GM21619 (cell line): ENCODE data around the gene GPR15.

Experiments used
- ATAC-seq: cut with Tn5 transposase; IDR thresholded peaks from one replicate; pipeline ENCODE4 v1.9.1; 2021; ENCODE audit not compliant: unreplicated experiment

The GPR15 gene

DNA sequence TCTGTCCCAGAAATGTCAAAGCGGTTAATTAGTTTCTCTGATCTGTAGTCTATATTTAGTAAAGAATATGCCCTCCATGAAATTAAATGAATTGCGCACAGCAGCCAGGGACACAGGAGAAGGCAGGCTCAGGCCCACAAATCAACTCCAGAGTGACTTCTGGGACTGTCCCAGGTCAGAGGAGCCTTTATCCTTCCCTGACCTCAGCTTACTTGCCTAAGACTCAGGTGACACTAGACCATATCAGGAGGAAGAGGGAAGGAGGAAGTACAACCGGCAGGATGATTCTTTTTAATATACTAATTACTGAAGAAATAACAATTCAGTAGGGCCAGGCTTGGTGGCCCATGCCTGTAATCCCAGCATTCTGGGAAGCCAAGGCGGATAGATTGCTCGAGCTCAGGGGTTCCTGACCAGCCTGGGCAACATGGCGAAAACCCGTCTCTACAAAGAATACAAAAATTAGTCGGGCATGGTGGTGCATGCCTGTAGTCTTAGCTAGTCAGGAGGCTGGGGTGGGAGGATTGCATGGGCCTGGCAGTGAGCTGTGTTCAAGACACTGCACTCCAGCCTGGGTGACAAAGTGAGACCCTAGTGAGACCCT, 1.8 kb upstream of the GPR15 start:
- ATAC-seq = no peak

DNA sequence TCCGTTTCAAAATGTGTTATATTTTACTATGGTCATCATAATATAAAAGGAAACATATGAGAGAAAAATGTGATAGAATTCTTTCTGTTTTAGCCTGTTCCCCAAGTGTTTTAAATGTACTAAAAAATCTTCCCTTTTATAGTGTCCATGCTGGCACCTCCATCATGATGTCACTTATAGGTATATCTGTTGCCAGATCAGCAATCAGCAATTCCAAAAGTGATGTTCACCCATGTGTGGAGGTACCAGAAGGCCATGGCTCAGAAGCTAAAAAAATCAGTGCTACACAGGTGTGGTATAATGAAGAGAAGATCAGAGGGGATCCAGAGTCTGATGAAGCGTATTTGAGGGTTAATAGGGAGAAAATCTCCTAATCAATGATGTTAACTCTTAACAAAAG, 1.1 kb upstream of the GPR15 start:
- ATAC-seq = no peak

- no peak for ATAC-seq
Measured at GRCh38 chr3:98532275-98532637, 478 bp downstream of the GPR15 start.

DNA sequence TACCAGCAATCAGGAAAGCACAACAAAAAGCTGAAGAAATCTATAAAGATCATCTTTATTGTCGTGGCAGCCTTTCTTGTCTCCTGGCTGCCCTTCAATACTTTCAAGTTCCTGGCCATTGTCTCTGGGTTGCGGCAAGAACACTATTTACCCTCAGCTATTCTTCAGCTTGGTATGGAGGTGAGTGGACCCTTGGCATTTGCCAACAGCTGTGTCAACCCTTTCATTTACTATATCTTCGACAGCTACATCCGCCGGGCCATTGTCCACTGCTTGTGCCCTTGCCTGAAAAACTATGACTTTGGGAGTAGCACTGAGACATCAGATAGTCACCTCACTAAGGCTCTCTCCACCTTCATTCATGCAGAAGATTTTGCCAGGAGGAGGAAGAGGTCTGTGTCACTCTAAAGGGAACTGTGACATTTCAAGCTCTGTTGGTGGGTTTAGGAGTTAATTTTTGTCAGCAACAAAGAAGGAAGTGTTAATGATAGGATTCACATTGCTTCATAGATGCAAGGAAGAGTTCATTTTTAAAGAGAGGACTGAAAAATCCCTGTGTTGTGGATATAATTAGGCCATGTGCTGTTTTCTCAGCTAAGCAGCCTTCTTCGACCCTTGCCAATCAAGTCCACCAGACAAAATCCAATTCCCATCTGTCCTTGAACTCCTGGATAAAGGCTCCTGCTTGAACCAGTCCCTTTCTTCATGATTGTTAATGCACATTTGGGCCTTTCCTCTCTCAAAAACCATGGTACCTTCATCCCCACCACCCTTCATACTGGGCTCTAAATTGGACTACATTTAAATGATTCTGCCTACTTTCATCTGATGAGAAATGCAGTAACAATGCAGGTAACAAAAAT, 1.2 kb downstream of the GPR15 start:
- ATAC-seq = no peak

DNA sequence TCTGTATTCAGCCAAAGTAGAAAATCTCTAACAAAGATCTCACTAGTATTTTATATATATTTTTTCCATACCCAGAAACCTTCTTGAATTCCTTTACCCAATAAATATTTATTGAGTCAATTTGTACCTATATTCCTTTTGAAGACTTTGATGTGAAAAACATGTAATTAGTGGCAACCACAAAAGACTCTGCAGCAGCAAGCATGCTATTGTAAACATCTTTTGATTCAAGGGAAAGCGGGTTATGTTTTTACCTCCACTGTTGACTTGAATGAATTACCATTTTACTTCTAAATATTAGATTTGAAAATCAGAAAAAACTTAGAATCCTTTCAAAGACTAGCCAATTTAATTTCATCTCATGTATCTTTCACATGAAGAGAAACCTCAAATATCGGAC, 2.4 kb downstream of the GPR15 start:
- ATAC-seq = no peak

GRCh38 chr3:98534734-98535133, 3.0 kb downstream of the GPR15 start:
- ATAC-seq = no peak

- ATAC-seq = peak; percentile 74
Measured at GRCh38 chr3:98536456-98537017, 4.8 kb downstream of the GPR15 start.

GRCh38 chr3:98540346-98540745, 8.6 kb downstream of the GPR15 start:
- peak; percentile 43 for ATAC-seq

GRCh38 chr3:98541695-98542094, 9.9 kb downstream of the GPR15 start:
- no peak for ATAC-seq

- no peak for ATAC-seq
Measured at GRCh38 chr3:98542623-98543022, 10.8 kb downstream of the GPR15 start.

GRCh38 chr3:98545940-98546339, 14.2 kb downstream of the GPR15 start:
- peak; percentile 62 for ATAC-seq

DNA sequence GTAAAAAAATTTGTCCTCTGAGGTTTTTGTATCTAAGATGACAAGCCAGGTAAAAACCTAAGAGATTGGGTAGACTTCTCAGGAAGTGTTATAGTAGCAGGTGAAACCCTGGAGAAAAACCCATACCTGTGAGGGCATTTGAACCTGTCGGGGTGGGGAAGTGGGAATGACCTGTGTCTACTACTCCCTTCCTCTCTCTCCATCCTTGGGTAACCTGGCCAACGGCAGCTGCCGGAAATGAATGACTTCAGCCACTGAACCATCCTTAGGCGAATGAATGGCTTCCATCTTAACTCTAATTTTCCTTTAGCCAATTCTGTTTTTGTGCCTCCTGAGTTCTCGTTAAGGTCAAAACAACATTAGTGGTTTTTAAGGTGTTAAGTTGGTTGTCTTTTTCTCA, 16.8 kb downstream of the GPR15 start:
- ATAC-seq = no peak

DNA sequence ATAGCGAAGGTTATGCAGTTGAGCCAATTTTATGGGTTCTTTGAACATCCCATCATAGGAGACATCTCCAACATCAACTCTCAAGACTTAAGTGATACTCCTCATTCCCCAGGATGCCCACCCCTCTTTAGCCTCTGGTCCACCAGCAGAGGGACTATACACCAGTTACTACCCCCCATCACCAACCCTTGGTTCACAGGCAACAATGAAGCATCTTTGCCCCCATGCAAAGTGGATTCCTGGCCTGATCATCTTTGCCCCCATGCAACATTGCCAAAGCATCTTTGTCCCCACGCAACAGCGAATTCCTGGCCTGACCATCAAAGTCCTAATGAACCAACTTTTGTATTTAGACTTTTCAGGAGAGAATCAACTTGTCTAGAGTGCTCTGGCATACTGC, 19.1 kb downstream of the GPR15 start:
- no peak for ATAC-seq

GRCh38 chr3:98551236-98551635, 19.5 kb downstream of the GPR15 start:
- no peak for ATAC-seq

DNA sequence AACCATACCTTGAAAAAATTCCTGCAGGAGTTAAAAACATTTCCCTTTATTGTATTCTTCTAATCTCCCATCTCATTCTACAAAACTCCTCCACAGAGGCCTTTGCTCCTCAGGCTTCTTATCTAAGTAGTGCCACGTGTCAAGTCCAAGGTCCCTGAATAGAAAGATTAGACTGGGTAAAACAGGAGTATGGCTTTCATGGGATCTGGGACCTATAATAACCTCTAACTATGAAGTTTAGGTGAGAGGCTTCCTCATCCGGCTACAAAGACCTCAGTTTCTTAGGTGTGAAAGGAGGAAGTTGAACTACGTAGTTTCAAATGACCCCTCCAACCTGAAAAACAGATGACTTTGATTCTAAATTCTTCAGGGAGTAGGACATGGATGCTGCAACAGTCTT, 20.0 kb downstream of the GPR15 start:
- no peak for ATAC-seq

DNA sequence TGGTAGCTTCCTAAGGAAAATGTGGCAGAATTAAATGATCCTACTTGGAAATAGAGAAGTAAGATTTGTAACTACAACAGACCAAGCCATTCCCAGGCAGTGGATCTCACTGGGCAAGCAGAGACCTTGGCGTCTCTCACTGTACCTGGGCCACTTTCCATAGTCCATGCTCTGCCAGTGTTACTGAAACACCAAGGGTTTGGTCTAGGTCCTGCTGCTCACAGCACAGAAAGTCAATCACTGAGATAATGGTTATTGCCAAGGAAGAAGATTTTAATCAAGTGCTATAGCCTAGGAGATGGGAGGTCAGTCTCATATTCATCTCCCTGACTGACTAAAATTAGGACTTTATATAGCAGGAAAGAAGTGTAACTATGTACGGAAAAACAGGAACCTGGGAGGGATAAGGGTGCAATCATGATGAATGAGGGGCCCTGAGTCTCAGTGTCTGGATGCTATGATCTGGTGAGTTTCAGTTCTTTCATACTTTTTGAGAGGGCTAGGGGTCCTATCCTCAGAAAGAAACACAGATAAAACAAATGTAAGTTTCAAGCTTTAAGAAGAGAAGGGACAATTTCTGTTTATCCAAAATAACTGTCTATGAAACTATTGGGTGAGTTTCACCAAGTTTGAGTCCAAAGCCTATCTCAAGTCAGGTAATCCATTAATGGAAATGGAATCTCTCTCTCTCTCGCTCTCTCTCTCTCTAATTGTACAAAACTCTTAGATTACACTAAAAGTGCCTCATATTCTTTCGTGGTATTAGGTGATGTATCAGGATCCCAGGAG, 20.6 kb downstream of the GPR15 start:
- ATAC-seq = no peak

GRCh38 chr3:98553021-98553563, 21.3 kb downstream of the GPR15 start:
- ATAC-seq = no peak

DNA sequence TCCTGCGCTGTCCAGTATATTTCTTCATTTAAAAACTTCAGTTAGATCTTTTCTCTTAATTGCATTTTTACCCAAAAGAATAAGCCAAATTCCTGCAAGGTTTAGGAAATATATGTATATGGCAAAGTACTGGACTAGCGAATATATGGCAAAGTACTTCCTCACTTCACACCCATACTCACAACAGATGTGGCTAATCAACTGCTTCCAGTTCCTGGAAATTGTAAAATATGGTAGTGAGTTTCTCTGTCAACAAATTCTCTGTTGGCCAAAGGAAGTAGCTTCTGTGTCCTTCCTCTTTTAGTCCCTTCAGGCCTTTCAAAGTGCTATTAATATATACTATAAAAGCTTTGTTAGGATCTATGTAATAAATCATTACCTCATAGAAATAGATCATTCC, 22.0 kb downstream of the GPR15 start:
- no peak for ATAC-seq

GRCh38 chr3:98554580-98554979, 22.8 kb downstream of the GPR15 start:
- ATAC-seq = no peak

GRCh38 chr3:98555025-98555379, 23.2 kb downstream of the GPR15 start:
- no peak for ATAC-seq
